ENCODE measurements around the gene GSX2. TPM values are rescaled to one million over a fixed set of nuclear protein-coding genes. Genes with fewer than 3 reads are reported as not detected.

GSX2 gene
- total RNA-seq, 1 donor from 2014 or later = not detected

GRCh38 chr4:54062392-54062791 is 37.6 kb upstream of the GSX2 start:
- Mint-ChIP-seq H3K9me3 (ENCODE audit: low read depth) (no peaks in the 10 kb centered on the region), H3K27ac (ENCODE audit: unreplicated experiment) (peak overlapping the region; percentile 98), H3K4me1 (ENCODE audit: low read depth) (peaks cover 73% of the 10 kb centered on the region), H3K36me3 (ENCODE audit: low read depth) (no peaks in the 10 kb centered on the region), H3K27me3 (ENCODE audit: low read depth) (no peaks in the 10 kb centered on the region), H3K4me3 (ENCODE audit: unreplicated experiment) (peak overlapping the region; percentile 79)
- no peak for TF ChIP-seq CTCF (IDR thresholded peaks at IDR 0.05)
- DNase-seq (ENCODE audit: low spot score) = no peak

GRCh38 chr4:54063229-54063628 is 36.7 kb upstream of the GSX2 start:
- Mint-ChIP-seq H3K36me3 (ENCODE audit: low read depth) (no peaks in the 10 kb centered on the region), H3K4me1 (ENCODE audit: low read depth) (peaks cover 67% of the 10 kb centered on the region), H3K4me3 (ENCODE audit: unreplicated experiment) (peak overlapping the region; percentile 79), H3K9me3 (ENCODE audit: low read depth) (no peaks in the 10 kb centered on the region), H3K27ac (ENCODE audit: unreplicated experiment) (peak overlapping the region; percentile 98), H3K27me3 (ENCODE audit: low read depth) (no peaks in the 10 kb centered on the region)
- DNase-seq (ENCODE audit: low spot score) = no peak
- peak; percentile 14 for TF ChIP-seq CTCF (IDR thresholded peaks at IDR 0.05)

DNA sequence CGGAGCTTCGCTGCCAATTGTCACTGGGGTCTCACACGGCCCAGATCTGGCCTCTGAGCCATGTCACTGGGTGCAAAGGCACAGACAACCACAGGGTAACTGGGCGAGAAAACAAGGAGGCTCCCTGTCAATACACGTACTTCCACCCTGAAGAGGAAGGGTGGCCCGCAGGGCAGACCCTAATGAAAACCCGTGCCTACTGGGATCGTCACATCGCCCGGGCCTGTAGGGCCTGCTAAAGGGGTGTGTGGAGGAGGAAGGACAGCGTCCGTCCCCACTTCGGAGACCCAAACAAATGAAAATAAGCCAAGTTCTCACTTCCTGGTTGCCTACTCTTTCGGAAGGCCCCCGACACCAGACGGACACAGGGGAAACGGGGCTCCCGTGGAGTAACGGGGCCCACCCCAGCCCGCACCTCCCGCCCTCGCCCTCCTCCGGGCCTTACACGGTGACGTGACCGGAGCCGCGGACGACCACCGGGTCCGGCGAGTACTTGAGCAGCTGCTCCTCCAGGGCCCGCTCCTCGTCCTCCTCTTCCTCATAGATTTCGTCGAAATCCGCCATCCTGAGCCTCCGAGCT is 36.1 kb upstream of the GSX2 start:
- Mint-ChIP-seq H3K36me3 (ENCODE audit: low read depth) (no peaks in the 10 kb centered on the region), H3K27me3 (ENCODE audit: low read depth) (no peaks in the 10 kb centered on the region), H3K9me3 (ENCODE audit: low read depth) (no peaks in the 10 kb centered on the region), H3K4me1 (ENCODE audit: low read depth) (peaks cover 65% of the 10 kb centered on the region), H3K27ac (ENCODE audit: unreplicated experiment) (peak overlapping the region; percentile 98), H3K4me3 (ENCODE audit: unreplicated experiment) (peak overlapping the region; percentile 79)
- TF ChIP-seq CTCF (IDR thresholded peaks at IDR 0.05) = no peak
- peak; percentile 92 for DNase-seq (ENCODE audit: low spot score)

GRCh38 chr4:54064317-54065111 is 35.4 kb upstream of the GSX2 start, which contains the start of gene CHIC2:
CHIC2 (minus strand) TSS chr4:54064605; CDS start chr4:54064300, 305 bp downstream.
- no peaks in the 10 kb centered on the region for H3K36me3 Mint-ChIP-seq (ENCODE audit: low read depth)
- DNase-seq (ENCODE audit: low spot score) = peak; percentile 99

More at GRCh38 chr4:54064317-54065111, 35.4 kb upstream of the GSX2 start, which contains the start of gene CHIC2:
- Mint-ChIP-seq H3K4me3 (ENCODE audit: unreplicated experiment) (peak within 1 kb of the TSS; percentile 79), H3K9me3 (ENCODE audit: low read depth) (no peaks in the 10 kb centered on the region), H3K4me1 (ENCODE audit: low read depth) (peaks cover 62% of the 10 kb centered on the region), H3K27me3 (ENCODE audit: low read depth) (no peaks in the 10 kb centered on the region), H3K27ac (ENCODE audit: unreplicated experiment) (peak within 1 kb of the TSS; percentile 98)
- TF ChIP-seq CTCF (IDR thresholded peaks at IDR 0.05) = no peak

Measured in chondrocyte (in vitro differentiated cells).